EL (cell line): ENCODE data around the gene ANKRD36.
"Not testable (repeated sequence)": the region's sequence is repeated elsewhere in the genome, so short reads cannot be mapped to it uniquely, and the experiment has no call there.

Experiments
- DNase-seq: peaks from one replicate; pipeline ENCODE4 v3.0.0-alpha.2; 2016

Gene ANKRD36

DNA sequence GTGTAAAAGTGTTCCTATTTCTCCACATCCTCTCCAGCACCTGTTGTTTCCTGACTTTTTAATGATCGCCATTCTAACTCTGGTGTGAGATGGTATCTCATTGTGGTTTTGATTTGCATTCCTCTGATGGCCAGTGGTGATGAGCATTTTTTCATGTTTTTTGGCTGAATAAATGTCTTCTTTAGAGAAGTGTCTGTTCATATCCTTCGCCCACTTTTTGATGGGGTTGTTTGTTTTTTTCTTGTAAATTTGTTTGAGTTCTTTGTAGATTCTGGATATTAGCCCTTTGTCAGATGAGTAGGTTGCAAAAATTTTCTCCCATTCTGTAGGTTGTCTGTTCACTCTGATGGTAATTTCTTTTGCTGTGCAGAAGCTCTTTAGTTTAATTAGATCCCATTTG is 16.1 kb downstream of the ANKRD36 start:
- not testable (repeated sequence) for DNase-seq

DNA sequence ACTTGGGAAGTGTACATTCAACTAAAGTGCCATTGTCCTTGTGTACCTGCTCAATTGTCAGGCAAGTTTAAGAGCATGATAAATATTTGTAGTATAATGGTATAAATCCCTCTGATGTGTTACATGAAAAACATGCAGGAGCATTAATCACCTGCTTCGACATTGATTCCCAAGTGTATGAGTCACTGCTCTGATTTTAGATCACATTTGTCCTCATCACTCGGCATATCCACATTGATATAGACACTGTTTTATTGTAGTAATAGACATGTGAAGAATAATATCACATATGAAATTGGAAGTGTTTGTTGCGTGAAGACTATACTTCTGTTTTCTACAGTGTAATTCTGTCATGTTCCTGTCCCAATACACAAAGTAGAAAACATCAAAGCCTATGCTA is 31.1 kb downstream of the ANKRD36 start:
- DNase-seq, result not testable (repeated sequence)

DNA sequence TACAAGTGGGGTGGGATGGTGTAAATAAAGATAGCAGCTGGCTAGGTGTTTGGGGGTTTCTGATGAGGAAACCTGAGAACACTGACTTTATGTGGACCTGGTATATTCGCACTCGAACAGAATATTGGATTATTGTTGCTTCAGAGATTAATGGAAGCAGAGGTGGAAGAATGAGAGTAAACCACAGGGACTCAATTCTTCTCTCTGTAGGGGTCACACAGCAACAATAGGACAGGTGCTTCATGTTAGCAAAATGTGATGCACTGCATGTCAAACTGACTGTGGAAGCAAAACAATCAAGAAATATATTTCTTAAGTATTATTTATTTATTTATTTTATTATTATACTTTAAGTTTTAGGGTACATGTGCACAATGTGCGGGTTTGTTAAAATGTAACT is 53.6 kb downstream of the ANKRD36 start:
- DNase-seq, result not testable (repeated sequence)

DNA sequence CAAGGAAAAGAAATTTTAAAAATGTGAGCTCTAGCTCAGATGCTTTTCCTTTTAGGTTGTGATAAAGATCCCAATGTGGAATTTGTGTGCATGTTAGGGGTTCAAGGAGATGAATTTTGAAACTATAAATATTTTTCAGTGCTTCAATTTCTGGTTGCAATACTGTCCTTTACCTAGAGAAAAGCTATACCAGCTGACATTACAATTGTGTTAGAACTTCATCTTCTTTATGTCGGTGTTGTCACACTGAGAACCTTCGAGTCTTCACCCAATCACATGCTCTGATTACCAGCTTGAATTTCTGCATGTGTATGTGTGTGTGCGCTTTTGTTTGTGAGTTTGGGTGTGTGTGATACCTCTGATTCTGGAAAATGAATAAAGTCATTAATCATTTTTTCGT is 55.0 kb downstream of the ANKRD36 start:
- not testable (repeated sequence) for DNase-seq

DNA sequence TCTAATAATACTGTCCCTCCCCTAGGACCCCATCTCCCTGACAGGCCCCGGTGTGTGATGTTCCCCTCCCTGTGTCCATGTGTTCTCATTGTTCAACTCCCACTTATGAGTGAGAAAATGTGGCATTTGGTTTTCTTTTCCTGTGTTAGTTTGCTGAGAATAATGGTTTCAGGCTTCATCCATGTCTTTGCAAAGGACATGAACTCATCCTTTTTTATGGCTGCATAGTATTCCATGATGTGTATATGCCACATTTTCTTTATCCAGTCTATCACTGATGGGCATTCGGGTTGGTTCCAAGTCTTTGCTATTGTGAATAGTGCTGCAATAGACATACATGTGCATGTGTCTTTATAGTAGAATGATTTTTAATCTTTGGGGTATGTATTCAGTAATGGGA is 55.6 kb downstream of the ANKRD36 start:
- not testable (repeated sequence) for DNase-seq

DNA sequence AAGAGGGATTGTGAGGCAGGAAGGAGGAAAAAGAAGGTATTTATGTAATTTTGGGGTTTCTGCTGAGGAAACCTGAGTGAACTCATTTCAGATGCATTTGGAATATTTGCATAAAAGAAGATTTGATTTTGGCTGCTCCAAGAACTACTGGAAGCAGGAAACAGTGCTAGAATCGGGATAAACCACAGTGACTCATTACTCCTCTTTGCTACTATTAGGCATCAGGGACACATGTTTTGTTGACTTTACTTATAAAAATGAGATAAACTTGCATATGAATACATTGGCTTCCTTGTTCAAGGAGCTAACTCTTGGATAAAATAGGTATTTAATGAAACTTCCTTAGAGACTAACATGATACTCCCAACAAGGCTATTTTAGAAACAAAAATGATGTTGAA is 67.4 kb downstream of the ANKRD36 start:
- peak; percentile 63 for DNase-seq

DNA sequence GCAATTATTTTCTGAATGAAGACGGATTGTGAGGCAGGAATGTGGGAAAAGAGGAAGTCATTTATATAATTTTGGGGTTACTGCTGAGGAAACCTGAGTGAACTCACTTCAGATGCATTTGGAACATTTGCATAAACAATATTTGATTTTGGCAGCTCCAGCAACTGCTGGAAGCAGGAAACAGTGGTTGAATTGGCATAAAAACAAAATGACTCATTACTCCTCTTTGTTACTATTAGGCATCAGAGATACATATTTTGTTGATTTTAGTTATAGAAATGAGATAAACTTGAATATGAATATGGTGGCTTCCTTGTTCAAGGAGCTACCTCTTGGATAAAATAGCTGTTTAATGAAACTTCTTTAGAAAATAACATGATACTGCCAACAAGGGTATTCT is 82.4 kb downstream of the ANKRD36 start:
- peak; percentile 78 for DNase-seq

DNA sequence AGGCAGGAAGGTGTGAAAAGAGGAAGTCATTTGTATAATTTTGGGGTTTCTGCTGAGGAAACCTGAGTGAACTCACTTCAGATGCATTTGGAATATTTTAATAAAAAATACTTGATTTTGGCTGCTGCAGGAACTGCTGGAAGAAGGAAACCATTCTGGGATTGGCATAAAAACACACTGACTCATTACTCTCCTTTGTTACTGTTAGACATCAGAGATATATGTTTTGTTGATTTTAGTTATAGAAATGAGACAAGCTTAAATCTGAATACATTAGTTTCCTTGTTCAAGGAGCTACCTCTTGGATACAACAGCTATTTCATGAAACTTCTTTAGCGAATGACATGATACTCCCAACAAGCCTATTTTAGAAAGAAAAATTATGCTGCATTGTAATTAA is 84.3 kb downstream of the ANKRD36 start:
- DNase-seq, result not testable (repeated sequence)

DNA sequence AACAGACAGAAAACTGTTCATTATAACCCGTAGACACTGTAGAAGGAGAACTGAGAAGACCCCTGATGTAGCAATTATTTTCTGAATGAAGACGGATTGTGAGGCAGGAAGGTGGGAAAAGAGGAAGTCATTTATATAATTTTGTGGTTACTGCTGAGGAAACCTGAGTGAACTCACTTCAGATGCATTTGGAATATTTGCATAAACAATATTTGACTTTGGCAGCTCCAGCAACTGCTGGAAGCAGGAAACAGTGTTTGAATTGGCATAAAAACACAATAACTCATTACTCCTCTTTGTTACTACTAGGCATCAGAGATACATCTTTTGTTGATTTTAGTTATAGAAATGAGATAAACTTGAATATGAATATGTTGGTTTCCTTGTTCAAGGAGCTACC is 87.9 kb downstream of the ANKRD36 start:
- peak; percentile 18 for DNase-seq

DNA sequence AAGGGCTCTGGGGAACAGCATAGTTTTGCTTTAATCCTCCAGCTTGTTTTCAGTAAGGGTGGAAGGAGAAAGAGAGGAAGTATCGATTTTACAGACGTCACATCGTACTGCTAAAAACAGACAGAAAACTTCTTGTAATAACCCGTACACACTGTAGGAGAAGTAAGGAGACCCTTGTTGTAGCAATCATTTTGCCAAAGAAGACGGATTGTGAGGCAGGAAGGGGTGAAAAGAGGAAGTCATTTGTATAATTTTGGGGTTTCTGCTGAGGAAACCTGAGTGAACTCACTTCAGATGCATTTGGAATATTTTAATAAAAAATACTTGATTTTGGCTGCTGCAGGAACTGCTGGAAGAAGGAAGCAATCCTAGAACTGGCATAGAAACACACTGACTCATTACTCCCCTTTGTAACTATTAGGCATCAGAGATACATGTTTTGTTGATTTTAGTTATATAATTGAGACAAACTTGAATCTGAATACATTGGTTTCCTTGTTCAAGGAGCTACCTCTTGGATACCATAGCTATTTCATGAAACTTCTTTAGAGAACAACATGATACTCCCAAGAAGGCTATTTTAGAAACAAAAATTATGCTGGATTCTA is 89.8 kb downstream of the ANKRD36 start:
- not testable (repeated sequence) for DNase-seq

DNA sequence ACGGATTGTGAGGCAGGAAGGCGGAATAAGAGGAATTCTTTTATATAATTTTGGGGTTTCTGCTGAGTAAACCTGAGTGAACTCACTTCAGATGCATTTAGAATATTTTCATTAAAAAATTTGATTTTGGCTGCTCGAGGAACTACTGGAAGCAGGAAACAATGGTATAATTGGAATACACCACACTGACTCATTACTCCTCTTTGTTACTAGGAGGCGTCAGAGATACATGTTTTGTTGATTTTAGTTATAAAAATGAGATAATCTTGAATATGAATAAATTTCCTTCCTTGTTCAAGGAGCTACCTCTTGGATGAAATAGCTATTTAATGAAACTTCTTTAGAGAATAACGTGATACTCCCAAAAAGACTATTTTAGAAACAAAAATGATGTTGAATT is 97.4 kb downstream of the ANKRD36 start:
- no peak for DNase-seq

DNA sequence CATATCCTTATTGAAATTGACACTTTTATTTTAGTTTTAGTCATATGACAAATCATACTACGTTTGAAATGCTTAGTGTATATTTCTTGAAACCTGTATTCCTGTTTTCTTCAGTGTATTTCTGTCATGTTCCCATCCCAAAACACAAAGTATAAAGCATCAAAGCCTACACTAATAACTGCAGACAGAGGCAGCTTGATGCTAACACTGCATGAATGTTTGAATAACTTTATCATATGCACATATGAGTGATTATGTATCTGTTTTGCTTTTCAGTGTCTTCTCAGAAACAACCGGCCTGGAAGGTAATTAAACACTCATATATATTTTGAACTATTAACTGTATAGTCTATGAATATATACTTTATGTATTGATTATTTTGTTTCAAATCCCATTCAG is 102.1 kb downstream of the ANKRD36 start:
- not testable (repeated sequence) for DNase-seq

DNA sequence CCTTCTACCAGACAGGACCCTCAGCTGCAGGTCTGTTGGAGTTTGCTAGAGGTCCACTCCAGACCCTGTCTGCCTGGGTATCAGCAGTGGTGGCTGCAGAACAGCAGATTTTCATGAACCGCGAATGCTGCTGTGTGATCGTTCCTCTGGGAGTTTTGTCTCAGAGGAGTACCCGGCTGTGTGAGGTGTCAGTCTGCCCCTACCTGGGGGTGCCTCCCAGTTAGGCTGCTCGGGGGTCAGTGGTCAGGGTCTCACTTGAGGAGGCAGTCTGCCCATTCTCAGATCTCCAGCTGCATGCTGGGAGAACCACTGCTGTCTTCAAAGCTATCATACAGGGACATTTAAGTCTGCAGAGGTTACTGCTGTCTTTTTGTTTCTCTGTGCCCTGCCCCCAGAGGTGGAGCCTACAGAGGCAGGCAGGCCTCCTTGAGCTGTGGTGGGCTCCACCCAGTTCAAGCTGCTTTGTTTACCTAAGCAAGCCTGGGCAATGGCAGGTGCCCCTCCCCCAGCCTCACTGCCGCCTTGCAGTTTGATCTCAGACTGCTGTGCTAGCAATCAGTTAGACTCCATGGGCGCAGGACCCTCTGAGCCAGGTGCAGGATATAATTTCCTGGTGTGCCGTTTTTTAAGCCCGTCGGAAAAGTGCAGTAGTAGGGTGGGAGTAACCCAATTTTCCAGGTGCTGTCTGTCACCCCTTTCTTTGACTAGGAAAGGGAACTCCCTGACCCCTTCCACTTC is 118.1 kb downstream of the ANKRD36 start:
- DNase-seq, result not testable (repeated sequence)

DNA sequence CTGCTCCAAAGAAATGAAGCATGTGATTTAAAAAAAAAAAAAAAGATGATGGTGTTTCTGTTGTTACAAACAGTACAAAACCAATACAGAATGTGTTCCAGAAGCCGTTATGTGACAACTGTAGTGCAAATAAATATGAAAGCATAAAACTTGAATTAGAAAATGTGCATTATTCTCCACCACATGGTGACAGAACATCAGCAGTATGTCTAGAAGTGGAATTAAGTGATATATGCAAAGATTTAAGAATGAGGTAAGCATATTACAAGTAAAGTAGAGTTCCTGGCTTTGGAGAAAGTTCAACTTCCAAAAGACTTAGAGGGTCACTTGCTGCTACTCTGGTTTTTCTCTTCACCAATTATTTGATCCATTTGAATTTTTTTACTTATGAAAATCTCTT is 120.0 kb downstream of the ANKRD36 start:
- not testable (repeated sequence) for DNase-seq

DNA sequence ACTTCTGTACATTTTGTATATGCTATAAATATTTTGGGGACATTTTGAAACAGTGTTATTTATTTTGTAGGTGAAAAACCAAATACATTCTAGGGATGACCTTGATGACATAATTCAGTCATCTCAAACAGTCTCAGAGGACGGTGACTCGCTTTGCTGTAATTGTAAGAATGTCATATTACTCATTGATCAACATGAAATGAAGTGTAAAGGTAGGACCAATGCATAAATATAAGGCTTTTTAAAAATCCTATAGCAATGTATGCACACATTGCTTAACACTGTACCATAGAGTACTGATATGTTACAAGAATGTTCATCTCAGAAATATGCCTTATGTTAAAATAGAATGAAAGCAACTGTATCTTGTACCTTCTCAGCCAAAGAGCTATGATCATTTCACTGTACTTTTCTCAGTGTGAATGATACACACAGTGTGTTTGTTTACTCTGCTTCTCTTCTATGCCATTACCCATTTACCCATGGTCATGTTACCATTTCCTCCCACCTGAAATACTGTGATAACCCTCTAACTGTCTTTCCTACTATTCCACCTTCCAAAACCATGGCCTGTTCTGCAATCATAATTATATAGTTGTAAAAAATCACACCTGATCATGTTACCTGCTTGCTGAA is 120.8 kb downstream of the ANKRD36 start:
- DNase-seq, result not testable (repeated sequence)

DNA sequence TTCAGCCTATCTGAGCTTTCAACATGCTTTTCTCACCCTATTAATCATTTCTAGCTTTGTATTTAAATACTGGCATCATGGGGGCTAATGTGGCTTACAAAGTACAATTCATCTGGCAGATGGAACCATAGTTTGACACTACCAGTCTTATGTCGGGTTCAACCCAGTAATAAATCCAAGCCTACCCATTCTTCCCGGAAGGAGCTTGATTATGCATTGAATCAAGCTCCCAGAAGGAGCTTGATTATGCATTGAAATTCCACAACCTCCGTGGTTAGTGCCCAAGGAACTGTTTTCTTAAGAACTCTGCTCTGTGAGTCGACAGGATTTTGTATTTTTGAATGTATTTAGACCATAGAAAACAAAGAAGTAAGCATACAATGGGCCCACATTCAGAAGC is 148.2 kb downstream of the ANKRD36 start:
- DNase-seq, result not testable (repeated sequence)

DNA sequence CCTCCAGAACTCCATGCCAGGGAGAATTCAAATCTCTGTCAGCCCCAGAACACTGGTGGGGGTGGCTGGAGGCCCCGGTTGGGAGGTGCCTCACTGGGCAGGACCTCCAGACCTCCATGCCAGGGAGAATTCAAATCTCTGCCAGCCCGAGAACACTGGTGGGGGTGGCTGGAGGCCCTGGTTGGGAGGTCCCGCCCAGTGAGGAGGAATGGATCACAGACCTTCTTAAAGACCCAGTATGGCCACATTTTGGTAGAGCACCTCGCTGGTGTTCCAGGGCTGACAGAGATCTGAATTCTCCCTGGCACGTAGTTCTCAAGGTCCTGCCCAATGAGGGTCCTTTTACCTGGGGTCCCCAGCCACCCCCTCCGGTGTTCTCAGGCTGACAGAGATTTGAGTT is 153.5 kb downstream of the ANKRD36 start:
- not testable (repeated sequence) for DNase-seq

DNA sequence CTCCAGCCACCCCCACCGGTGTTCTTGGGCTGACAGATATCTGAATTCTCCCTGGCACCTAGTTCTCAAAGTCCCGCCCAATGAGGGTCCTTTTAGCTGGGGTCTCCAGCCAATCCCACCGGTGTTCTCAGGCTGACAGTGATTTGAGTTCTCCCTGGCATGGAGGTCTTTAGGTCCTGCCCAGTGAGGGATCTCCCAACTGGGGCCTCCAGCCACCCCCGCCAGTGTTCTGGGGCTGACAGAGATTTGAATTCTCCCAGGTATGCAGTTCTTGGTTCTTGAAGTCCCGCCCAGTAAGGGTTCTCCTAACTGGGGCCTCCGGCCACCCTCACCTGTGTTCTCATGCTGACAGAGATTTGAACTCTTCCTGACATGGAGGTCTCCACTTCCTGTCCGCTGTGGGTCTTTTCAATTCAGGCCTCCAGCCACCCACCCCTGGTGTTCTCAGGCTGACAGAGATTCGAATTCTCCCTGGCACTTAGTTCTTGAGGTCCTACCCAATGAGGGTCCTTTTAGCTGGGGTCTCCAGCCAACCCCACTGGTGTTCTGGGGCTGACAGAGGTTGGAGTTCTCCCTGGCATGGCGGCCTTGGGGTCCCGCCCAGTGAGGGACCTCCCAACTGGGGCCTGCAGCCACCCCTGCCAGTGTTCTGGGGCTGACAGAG is 154.6 kb downstream of the ANKRD36 start:
- peak; percentile 1 for DNase-seq

DNA sequence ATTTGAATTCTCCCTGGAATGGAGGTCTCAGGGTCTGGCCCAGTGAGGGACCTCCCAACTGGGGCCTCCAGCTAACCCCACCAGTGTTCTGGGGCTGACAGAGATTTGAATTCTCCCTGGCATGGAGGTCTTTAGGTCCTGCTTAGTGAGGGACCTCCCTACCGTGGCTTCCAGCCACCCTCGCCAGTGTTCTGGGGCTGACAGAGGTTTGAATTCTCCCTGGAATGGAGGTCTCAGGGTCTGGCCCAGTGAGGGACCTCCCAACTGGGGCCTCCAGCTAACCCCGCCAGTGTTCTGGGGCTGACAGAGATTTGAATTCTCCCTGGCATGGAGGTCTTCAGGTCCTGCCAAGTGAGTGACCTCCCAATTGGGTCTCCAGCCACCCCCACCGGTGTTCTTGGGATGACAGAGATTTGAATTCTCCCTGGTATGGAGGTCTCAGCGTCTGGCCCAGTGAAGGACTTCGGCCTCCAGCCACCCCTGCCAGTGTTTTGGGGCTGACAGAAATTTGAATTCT is 155.2 kb downstream of the ANKRD36 start:
- DNase-seq, result not testable (repeated sequence)

DNA sequence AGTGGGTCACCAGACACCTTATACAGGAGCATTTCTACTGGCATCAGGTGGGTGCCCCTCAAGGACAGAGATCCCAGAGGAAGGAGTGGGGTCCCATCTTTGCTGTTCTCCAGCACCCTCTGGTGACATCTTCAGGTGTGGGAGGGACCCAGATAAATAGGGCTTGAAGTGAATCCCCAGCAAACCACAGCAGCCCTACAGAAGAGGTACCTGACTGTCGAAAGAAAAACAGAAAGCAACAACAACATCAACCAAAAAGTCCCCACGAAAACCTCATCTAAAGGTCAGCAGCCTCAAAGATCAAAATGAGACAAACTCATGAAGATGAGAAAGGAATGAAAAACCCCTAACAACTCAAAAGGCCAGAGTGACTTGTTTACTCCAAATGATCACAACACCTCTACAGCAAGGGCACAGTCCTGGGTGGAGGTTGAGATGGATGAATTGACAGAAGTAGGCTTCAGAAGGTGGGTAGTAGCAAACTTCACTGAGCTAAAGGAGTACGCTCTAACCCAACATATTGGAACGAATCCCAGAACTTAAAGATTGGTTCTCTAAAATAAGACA is 163.4 kb downstream of the ANKRD36 start:
- not testable (repeated sequence) for DNase-seq

DNA sequence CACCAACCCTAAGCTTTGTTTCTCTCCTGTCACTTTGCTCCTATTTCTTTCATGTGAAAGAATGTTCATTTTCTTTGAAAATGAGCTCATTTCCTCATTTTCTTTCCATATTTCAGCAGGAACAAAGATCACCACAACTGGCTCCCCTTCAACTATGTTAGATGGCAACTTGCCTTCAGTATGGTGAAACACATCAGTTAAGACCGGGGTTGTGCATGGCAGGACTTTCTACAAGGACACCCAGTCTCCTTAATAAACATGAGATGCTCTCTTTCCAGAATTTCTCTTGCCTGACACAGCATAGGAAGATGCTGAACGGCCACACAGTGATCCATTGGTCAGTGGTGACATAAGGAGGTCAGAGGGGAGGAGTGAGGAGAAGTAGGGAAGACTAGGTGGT is 172.2 kb downstream of the ANKRD36 start:
- not testable (repeated sequence) for DNase-seq

DNA sequence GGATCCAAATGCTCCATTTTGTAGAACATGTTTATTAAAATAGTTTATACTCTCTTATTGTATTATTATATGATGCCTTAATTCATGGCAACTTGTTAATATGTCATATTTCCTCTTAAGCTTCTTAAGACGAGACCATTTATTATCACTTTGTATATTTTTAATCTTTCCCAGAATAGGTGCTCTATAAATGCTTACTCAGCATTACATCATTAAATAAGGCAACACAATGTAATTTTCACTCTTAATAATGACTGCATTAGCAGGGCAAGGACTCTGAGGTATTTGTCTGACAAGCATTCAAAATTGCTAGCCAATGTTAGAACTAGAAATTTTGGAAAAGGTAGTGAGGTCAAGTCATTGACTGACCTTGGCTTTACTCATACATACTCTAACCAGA is 180.7 kb downstream of the ANKRD36 start:
- not testable (repeated sequence) for DNase-seq
